Lung (tissue), 12 donors: ENCODE data around the gene BAHD1. TPM values are rescaled to one million over a fixed set of nuclear protein-coding genes. Genes with fewer than 3 reads are reported as not detected.

Source experiments
- ATAC-seq: fragments of 200-7000 bp; cut with Tn5 transposase; one replicate; pipeline ENCODE4 v1.9.1; 2020; ENCODE audit warnings: moderate number of reproducible peaks; ENCODE audit not compliant: insufficient read depth, low FRiP score
- DNase-seq, 3 donors: peaks; one replicate each; pipeline ENCODE4 v3.0.0-alpha.2; 2013 to 2017
- H3K27ac ChIP-seq, 2 donors: one replicate each; pipeline ENCODE4 v1.5.1; 2013; ENCODE audit warnings: mild to moderate bottlenecking in 2 of 2, moderate library complexity in 2 of 2, control low read depth in 1 of 2, inconsistent platforms in 1 of 2, low read depth in 1 of 2, low read length in 1 of 2
- H3K27me3 ChIP-seq, 3 donors: one replicate each; pipeline ENCODE4 v1.5.1; 2013; ENCODE audit warnings: low read length in 2 of 3; ENCODE audit not compliant: control insufficient read depth in 3 of 3, insufficient read depth in 3 of 3
- H3K36me3 ChIP-seq, 4 donors: one replicate each; pipeline ENCODE4 v1.5.1; 2013; ENCODE audit warnings: low read length in 4 of 4, mild to moderate bottlenecking in 1 of 4, moderate library complexity in 1 of 4; ENCODE audit not compliant: control insufficient read depth in 4 of 4, insufficient read depth in 4 of 4
- H3K4me1 ChIP-seq, 5 donors: one replicate each; pipeline ENCODE4 v1.5.1; 2013; ENCODE audit warnings: low read length in 5 of 5, mild to moderate bottlenecking in 2 of 5, moderate library complexity in 1 of 5; ENCODE audit not compliant: control insufficient read depth in 5 of 5, insufficient read depth in 5 of 5
- H3K4me3 ChIP-seq: one replicate; pipeline ENCODE4 v1.5.1; 2013; ENCODE audit warnings: mild to moderate bottlenecking, control low read depth, moderate library complexity
- H3K9ac ChIP-seq, 2 donors: one replicate each; pipeline ENCODE4 v1.5.1; 2013; ENCODE audit warnings: low read length in 2 of 2, control low read depth in 1 of 2; ENCODE audit not compliant: insufficient read depth in 1 of 2
- H3K9me3 ChIP-seq, 4 donors: one replicate each; pipeline ENCODE4 v1.5.1; 2013; ENCODE audit warnings: low read length in 3 of 4, mild to moderate bottlenecking in 1 of 4, moderate library complexity in 1 of 4; ENCODE audit not compliant: control insufficient read depth in 4 of 4, insufficient read depth in 3 of 4
- CTCF ChIP-seq: IDR thresholded peaks from 2 replicates; pipeline ENCODE4 v1.5.1; 2012; ENCODE audit warnings: mild to moderate bottlenecking; ENCODE audit errors: control extremely low read depth, extremely low read depth
- WGBS, 2 donors: extraction: QIAGEN DNeasy Blood & Tissue Kit; methylation state at CpG; one replicate each; pipeline ENCODE4 v1.1.7; 2013; 5-methylcytosine and 5-hydroxymethylcytosine counted together
- polyA plus RNA-seq, 2 donors: library from polyadenylated mRNA; stranded (reverse); fragments of 200-250 nt; gene quantifications; one replicate each; pipeline ENCODE4 v1.2.1, GENCODE V29; 2013
- total RNA-seq, 2 donors: library from RNA; depleted of rRNA in 1 of 2; stranded (reverse); fragments of >200 nt in 1 of 2; gene quantifications; one replicate each; pipeline ENCODE4 v1.2.1, GENCODE V29; 2014 to 2021
- donor health status: control.
- donor health status: control.
- donor health status: Bipolar disorder and iron deficiency.
- donor health status: healthy.
- donor health status: DM: yes; HTN: yes; CAD: no.

BAHD1 gene
- total and polyA plus RNA-seq, 4 donors, result 11.3 to 28.1 (median 13.7) TPM

- TF ChIP-seq CTCF, result no peak
- DNase-seq (no peak), ATAC-seq (no peak)
- no peak overlapping the region for H3K4me3 ChIP-seq
- H3K27ac ChIP-seq, result no peak overlapping the region
- H3K36me3 ChIP-seq, result peaks cover 0 to 34% (median 11%) of the 10 kb centered on the region in 4 donors
- no peaks in the 10 kb centered on the region for H3K27me3 ChIP-seq
- no peaks in the 10 kb centered on the region for H3K9me3 ChIP-seq
- H3K9ac ChIP-seq, result no peak overlapping the region
- WGBS, 2 donors, result 69 to 76% methylated on average over 7 of the region's 7 CpGs
- H3K4me1 ChIP-seq, result peaks cover 0 to 10% (median 0%) of the 10 kb centered on the region in 5 donors
Measured at GRCh38 chr15:40466426-40467260, 25.9 kb downstream of the BAHD1 start.

GRCh38 chr15:40467261-40467615 is 26.5 kb downstream of the BAHD1 start:
- no peak overlapping the region for H3K4me3 ChIP-seq
- ATAC-seq (no peak), DNase-seq (no peak)
- H3K9me3 ChIP-seq, result no peaks in the 10 kb centered on the region
- no peak for TF ChIP-seq CTCF
- H3K27me3 ChIP-seq, result no peaks in the 10 kb centered on the region
- H3K9ac ChIP-seq, result no peak overlapping the region
- peaks cover 0 to 28% (median 9%) of the 10 kb centered on the region in 4 donors for H3K36me3 ChIP-seq
- H3K27ac ChIP-seq, result no peak overlapping the region
- H3K4me1 ChIP-seq, result peaks cover 0 to 15% (median 4%) of the 10 kb centered on the region in 5 donors

- Histone ChIP-seq H3K9ac (no peak overlapping the region), H3K4me3 (no peak overlapping the region), H3K27ac (no peak overlapping the region), H3K27me3 (no peaks in the 10 kb centered on the region), H3K4me1 (peaks cover 0 to 23% (median 6%) of the 10 kb centered on the region in 5 donors), H3K9me3 (no peaks in the 10 kb centered on the region), H3K36me3 (peaks cover 0 to 21% (median 4%) of the 10 kb centered on the region in 4 donors)
- no peak for DNase-seq
- no peak for ATAC-seq
- 76 to 88% methylated on average over 4 of the region's 4 CpGs for WGBS, 2 donors
- TF ChIP-seq CTCF, result no peak
Measured at GRCh38 chr15:40468898-40469331, 28.2 kb downstream of the BAHD1 start.
